Brain microvascular endothelial cell (primary cell): ENCODE data around the gene SLCO4A1.

Source experiments
- DNase-seq: peaks from one replicate; pipeline ENCODE4 v3.0.0-alpha.2; 2020
- H3K27ac ChIP-seq: fragments of 250-450 bp; sonication (Bioruptor Pico); 2 replicates; pipeline ENCODE4 v1.5.1; 2020; ENCODE audit warnings: mild to moderate bottlenecking, moderate library complexity
- H3K27me3 ChIP-seq: fragments of 250-450 bp; sonication (Bioruptor Pico); replicated peaks from 2 replicates; pipeline ENCODE4 v1.5.1; 2020; ENCODE audit warnings: mild to moderate bottlenecking
- H3K36me3 ChIP-seq: fragments of 250-450 bp; sonication (Bioruptor Pico); replicated peaks from 2 replicates; pipeline ENCODE4 v1.5.1; 2020; ENCODE audit warnings: mild to moderate bottlenecking
- H3K4me3 ChIP-seq: 2 replicates; pipeline ENCODE4 v1.5.1; 2011; ENCODE audit warnings: low read depth, mild to moderate bottlenecking, control low read depth, low read length, moderate library complexity
- in situ Hi-C: cut with HindIII; loops from 2 replicates; pipeline ENCODE4 v1.10.0; 2017; ENCODE audit warnings: low sequenced_read_pairs, low pct_ligation_motif_present
- TF ChIP-seq, protein P1 (sequence below): IDR thresholded peaks from 2 replicates; pipeline ENCODE4 v1.5.1; 2011; ENCODE audit warnings: low read depth, mild to moderate bottlenecking, moderate library complexity, low read length, control low read depth, inconsistent platforms; ENCODE audit errors: missing control alignments

SLCO4A1 gene

DNA sequence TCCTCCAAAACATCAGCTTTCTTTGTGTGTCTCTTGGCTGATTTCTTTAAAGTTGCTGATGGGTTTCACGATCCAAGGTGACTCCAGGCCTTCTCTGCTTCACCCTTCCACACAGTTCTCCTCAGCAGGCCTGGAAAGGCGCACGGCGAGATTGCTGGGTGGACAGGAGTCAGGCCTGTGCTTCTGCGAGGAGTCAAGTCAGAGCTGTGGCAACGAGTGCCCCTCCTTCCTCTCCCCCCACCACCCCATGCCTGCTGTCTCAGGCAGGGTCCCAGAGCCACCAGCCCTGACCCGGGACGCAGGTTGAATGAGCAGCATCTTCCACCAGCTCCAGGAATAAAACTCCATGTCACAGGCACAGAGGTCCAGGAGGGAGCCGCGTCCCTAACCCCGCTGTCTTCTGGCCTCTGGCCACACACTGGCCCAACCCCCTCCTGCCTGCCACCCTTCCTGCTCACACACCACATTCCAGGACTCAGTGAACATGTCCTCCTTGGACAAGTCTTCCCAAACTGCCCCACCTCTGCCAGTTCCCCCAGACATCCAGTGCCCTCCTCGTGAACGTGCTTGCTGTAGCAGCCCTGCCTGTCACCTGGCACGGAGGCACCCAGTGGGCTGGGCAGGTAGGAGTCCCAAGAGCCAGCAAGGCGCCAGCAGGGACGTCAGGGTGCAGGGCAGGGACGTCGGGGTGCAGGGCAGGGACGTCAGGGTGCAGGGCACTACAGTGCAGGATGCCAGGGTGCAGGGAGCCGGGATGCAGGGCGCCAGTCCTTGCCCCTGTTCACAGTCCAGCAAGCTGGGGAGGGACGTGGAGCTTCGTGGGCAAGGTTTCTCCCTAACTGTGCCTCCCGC, 59.1 kb downstream of the SLCO4A1 start:
- no peaks in the 10 kb centered on the region for H3K36me3 ChIP-seq
- H3K4me3 ChIP-seq, result no peak overlapping the region
- H3K27ac ChIP-seq, result no peak overlapping the region
- in situ Hi-C loops, result no loop called here
- TF ChIP-seq, protein P1, sequence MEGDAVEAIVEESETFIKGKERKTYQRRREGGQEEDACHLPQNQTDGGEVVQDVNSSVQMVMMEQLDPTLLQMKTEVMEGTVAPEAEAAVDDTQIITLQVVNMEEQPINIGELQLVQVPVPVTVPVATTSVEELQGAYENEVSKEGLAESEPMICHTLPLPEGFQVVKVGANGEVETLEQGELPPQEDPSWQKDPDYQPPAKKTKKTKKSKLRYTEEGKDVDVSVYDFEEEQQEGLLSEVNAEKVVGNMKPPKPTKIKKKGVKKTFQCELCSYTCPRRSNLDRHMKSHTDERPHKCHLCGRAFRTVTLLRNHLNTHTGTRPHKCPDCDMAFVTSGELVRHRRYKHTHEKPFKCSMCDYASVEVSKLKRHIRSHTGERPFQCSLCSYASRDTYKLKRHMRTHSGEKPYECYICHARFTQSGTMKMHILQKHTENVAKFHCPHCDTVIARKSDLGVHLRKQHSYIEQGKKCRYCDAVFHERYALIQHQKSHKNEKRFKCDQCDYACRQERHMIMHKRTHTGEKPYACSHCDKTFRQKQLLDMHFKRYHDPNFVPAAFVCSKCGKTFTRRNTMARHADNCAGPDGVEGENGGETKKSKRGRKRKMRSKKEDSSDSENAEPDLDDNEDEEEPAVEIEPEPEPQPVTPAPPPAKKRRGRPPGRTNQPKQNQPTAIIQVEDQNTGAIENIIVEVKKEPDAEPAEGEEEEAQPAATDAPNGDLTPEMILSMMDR, result no peak
- DNase-seq, result no peak
- no peaks in the 10 kb centered on the region for H3K27me3 ChIP-seq

DNA sequence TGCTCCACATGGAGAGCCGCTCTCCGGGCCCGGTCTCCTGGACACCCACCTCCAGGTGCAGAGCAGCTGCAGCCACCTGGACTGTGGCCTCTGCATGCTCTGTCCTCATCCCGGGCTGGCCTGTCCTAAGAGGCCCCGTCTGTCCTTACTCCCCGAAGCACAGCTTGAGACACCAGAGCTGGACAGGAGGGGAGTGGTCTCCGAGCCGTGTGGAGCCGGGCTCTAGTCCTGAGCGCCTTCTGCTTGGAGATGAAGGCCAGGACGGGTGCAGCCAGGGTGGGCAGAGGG, 59.7 kb downstream of the SLCO4A1 start:
- no peak for DNase-seq
- TF ChIP-seq, protein P1, result no peak
- no peaks in the 10 kb centered on the region for H3K36me3 ChIP-seq
- no peaks in the 10 kb centered on the region for H3K27me3 ChIP-seq
- H3K4me3 ChIP-seq, result no peak overlapping the region
- H3K27ac ChIP-seq, result no peak overlapping the region
- in situ Hi-C loops, result no loop called here

DNA sequence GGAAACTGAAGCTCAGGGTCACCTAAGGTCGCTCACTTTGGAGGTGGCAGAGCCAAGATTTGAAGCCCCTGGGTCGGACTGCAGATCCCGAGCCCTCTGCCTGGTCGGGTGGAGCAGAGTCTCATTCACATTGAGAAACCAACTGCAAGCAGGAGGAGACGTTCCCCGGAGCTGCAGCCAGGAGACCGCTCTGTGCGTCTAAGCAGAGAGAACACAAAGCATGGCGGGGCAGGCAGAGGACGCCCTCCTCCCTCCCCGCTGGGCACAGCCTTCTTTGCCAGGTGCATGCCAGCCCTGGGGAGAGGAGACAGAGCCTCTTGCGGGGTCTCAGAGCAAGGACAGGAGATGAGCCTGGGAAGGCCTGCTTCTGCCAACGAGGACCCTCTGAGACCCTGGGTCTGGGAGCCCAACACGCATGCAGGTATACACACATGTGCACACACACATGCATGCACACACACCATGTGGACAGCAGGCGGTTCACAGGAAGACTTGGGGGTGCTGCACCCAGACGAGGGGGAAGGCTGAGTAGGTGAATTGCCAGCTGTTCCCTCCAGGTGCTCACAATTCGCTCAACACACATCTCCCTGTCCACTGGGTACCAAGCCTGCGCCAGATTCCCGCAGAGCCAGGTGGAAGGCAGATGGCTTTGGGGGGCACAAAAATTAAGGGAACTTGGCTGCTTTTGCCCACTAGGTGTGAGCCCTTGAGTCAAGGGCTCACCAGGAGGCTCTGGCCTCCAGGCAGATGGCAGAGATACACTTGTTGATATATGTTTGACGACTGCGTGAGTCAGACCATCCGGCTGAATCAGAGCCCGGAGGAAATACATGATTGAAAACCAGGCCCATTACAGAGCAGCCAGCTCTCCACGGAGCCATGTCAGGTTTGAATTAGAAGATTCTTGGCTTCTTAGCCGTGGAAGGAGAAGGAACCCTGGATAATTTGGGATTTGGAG, 60.9 kb downstream of the SLCO4A1 start:
- TF ChIP-seq, protein P1, result peak; percentile 67
- H3K36me3 ChIP-seq, result no peaks in the 10 kb centered on the region
- DNase-seq, result peak; percentile 85
- peak overlapping the region; percentile 71 for H3K27ac ChIP-seq
- no peak overlapping the region for H3K4me3 ChIP-seq
- H3K27me3 ChIP-seq, result peaks cover 4% of the 10 kb centered on the region
- in situ Hi-C loops, result no loop called here

DNA sequence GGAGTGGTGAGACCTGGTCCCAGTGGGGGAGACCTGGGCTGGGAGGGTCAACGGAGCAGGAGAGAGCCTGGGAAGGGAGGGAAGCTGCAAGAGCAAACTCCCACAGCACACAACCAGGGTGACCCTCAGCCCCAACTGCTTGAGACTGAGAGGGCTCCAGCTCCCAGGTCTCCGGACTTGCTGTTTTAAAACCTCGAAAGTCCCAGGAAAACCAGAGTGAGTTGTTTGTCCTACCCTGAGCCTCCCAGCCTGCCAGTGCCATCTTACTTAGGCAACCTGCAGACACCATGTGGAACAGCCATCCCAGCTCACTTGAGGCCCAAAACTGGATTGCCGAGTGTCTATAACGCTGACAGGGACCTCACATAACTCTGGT, 61.5 kb downstream of the SLCO4A1 start:
- in situ Hi-C loops, result no loop called here
- no peak for DNase-seq
- Histone ChIP-seq H3K27ac (peak overlapping the region; percentile 71), H3K4me3 (no peak overlapping the region), H3K36me3 (no peaks in the 10 kb centered on the region), H3K27me3 (peaks cover 10% of the 10 kb centered on the region)
- TF ChIP-seq, protein P1, result no peak

DNA sequence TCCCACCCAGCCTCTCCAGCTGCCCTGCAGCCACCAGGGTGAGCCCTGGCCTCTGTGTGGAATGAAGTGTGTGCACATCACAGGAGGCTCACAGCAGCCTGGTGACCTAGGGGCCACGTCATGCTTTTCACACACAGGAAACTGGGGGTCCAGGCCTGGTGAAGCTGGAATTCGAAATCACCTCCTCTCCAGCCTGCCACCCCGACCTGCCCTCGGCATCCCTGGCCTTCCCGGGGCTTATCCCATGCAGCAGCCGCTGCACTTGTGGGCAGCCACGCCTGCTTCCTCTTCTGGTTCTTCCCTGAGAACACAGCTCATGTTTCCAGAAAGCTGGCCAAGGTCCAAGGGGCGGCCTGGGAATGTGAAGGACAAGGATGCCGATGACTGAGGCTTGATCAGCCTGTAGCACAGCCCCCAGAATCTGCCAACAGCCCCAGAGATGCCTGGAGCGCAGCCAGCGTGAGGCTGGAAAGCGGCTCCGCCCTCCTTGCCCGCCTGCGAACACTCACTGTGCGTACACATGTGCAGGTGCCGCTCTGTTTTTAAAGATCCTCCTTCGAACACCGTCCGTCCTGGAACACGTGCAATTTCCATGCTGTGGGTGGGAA, 62.1 kb downstream of the SLCO4A1 start:
- no peak overlapping the region for H3K4me3 ChIP-seq
- H3K27me3 ChIP-seq, result peaks cover 16% of the 10 kb centered on the region
- DNase-seq, result peak; percentile 86
- no peaks in the 10 kb centered on the region for H3K36me3 ChIP-seq
- H3K27ac ChIP-seq, result peak overlapping the region; percentile 71
- TF ChIP-seq, protein P1, result no peak
- in situ Hi-C loops, result no loop called here
